ENCODE results near the gene PRDM8. TPM values are rescaled to one million over a fixed set of nuclear protein-coding genes. Genes with fewer than 3 reads are reported as not detected.

Gene PRDM8
- total and polyA plus RNA-seq, 2 experiments from 2014 or later: 0.65 to 1.8 TPM

- no peak overlapping the region for H3K27ac ChIP-seq
- H3K36me3 ChIP-seq (replicated peaks; ENCODE audit: insufficient read depth, low read depth): no peaks in the 10 kb centered on the region
- H4K20me1 ChIP-seq (ENCODE audit: insufficient read depth, poor library complexity, severe bottlenecking): no peaks in the 10 kb centered on the region
- peaks cover 16% of the 10 kb centered on the region for H3K27me3 ChIP-seq
- no peak overlapping the region for H3K4me2 ChIP-seq
- TF ChIP-seq CTCF (IDR thresholded peaks at IDR 0.05; ENCODE audit: poor library complexity) (no peak), EZH2 (IDR thresholded peaks at IDR 0.05; ENCODE audit: borderline replicate concordance) (no peak), EZH2phosphoT487 (IDR thresholded peaks at IDR 0.05; ENCODE audit: low read depth, severe bottlenecking, unreplicated experiment) (no peak)
- H3K9me2 ChIP-seq (replicated peaks; ENCODE audit: insufficient read depth): no peaks in the 10 kb centered on the region
- no peaks in the 10 kb centered on the region for H3K9me3 ChIP-seq (ENCODE audit: low read depth)
- no peaks in the 10 kb centered on the region for H3K4me1 ChIP-seq (ENCODE audit: insufficient read depth)
- H3K4me3 ChIP-seq: no peak overlapping the region
- no peaks in the 10 kb centered on the region for H3K79me2 ChIP-seq
- H2AFZ ChIP-seq: no peak overlapping the region
- DNase-seq (ENCODE audit: low spot score): no peak
These were observed 31.4 kb upstream of the PRDM8 start for GRCh38 chr4:80165855-80166254.

- no peaks in the 10 kb centered on the region for H3K4me1 ChIP-seq (ENCODE audit: insufficient read depth)
- no peak overlapping the region for H3K4me2 ChIP-seq
- no peaks in the 10 kb centered on the region for H3K9me2 ChIP-seq (replicated peaks; ENCODE audit: insufficient read depth)
- no peak overlapping the region for H3K4me3 ChIP-seq
- no peak overlapping the region for H3K27ac ChIP-seq
- WGBS (ENCODE audit: low lambda C conversion rate, missing lambda C conversion rate): 48% methylated on average over 1 of the region's 1 CpG
- peaks cover 7% of the 10 kb centered on the region for H3K27me3 ChIP-seq
- no peak for TF ChIP-seq EZH2phosphoT487 (IDR thresholded peaks at IDR 0.05; ENCODE audit: low read depth, severe bottlenecking, unreplicated experiment)
- H3K9me3 ChIP-seq (ENCODE audit: low read depth): no peaks in the 10 kb centered on the region
- H3K36me3 ChIP-seq (replicated peaks; ENCODE audit: insufficient read depth, low read depth): no peaks in the 10 kb centered on the region
- DNase-seq (ENCODE audit: low spot score): no peak
- no peak overlapping the region for H2AFZ ChIP-seq
- no peaks in the 10 kb centered on the region for H4K20me1 ChIP-seq (ENCODE audit: insufficient read depth, poor library complexity, severe bottlenecking)
- H3K79me2 ChIP-seq: no peaks in the 10 kb centered on the region
These were observed 26.1 kb upstream of the PRDM8 start for GRCh38 chr4:80171251-80171650.

GRCh38 chr4:80171656-80172055 is 25.6 kb upstream of the PRDM8 start:
- Histone ChIP-seq H3K4me1 (ENCODE audit: insufficient read depth) (no peaks in the 10 kb centered on the region), H3K27me3 (peaks cover 7% of the 10 kb centered on the region), H3K4me3 (no peak overlapping the region), H2AFZ (no peak overlapping the region), H3K27ac (no peak overlapping the region), H3K79me2 (no peaks in the 10 kb centered on the region), H3K36me3 (replicated peaks; ENCODE audit: insufficient read depth, low read depth) (no peaks in the 10 kb centered on the region), H3K4me2 (no peak overlapping the region), H3K9me2 (replicated peaks; ENCODE audit: insufficient read depth) (no peaks in the 10 kb centered on the region), H3K9me3 (ENCODE audit: low read depth) (no peaks in the 10 kb centered on the region), H4K20me1 (ENCODE audit: insufficient read depth, poor library complexity, severe bottlenecking) (no peaks in the 10 kb centered on the region)
- DNase-seq (ENCODE audit: low spot score): no peak
- TF ChIP-seq EZH2 (IDR thresholded peaks at IDR 0.05; ENCODE audit: borderline replicate concordance) (no peak), CTCF (IDR thresholded peaks at IDR 0.05; ENCODE audit: poor library complexity) (no peak), EZH2phosphoT487 (IDR thresholded peaks at IDR 0.05; ENCODE audit: low read depth, severe bottlenecking, unreplicated experiment) (no peak)
- 76% methylated on average over 3 of the region's 3 CpGs for WGBS (ENCODE audit: low lambda C conversion rate, missing lambda C conversion rate)

DNA sequence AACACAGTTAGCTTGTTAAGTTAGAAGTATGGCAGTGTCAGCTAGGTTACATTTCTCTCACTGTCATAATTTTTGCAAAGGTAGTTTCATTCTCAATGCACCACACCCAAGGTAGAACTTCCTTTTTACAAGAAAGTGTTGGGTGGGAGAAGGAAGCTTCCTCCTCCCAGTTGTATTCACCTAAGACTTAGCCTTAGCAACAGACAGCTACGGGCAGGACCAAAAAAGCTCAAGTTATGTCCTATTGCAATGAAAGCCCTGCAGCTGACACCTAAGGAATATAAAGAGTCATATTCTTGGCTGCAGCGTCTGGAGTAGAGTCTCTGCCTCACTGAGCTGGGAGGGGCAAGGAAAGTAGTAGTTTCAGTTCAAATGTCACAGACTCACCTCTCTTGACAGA is 25.1 kb upstream of the PRDM8 start:
- H2AFZ ChIP-seq: no peak overlapping the region
- no peak overlapping the region for H3K4me2 ChIP-seq
- no peaks in the 10 kb centered on the region for H3K9me2 ChIP-seq (replicated peaks; ENCODE audit: insufficient read depth)
- no peak for TF ChIP-seq CTCF (IDR thresholded peaks at IDR 0.05; ENCODE audit: poor library complexity)
- no peak for TF ChIP-seq EZH2phosphoT487 (IDR thresholded peaks at IDR 0.05; ENCODE audit: low read depth, severe bottlenecking, unreplicated experiment)
- TF ChIP-seq EZH2 (IDR thresholded peaks at IDR 0.05; ENCODE audit: borderline replicate concordance): no peak
- H3K4me1 ChIP-seq (ENCODE audit: insufficient read depth): no peaks in the 10 kb centered on the region
- H3K9me3 ChIP-seq (ENCODE audit: low read depth): no peaks in the 10 kb centered on the region
- no peaks in the 10 kb centered on the region for H4K20me1 ChIP-seq (ENCODE audit: insufficient read depth, poor library complexity, severe bottlenecking)
- peaks cover 7% of the 10 kb centered on the region for H3K27me3 ChIP-seq
- H3K4me3 ChIP-seq: no peak overlapping the region
- no peaks in the 10 kb centered on the region for H3K79me2 ChIP-seq
- 77% methylated on average over 2 of the region's 2 CpGs for WGBS (ENCODE audit: low lambda C conversion rate, missing lambda C conversion rate)
- no peak overlapping the region for H3K27ac ChIP-seq
- DNase-seq (ENCODE audit: low spot score): no peak
- no peaks in the 10 kb centered on the region for H3K36me3 ChIP-seq (replicated peaks; ENCODE audit: insufficient read depth, low read depth)

Data from hepatocyte (in vitro differentiated cells).